IMR-90 (cell line): ENCODE data around the gene ST3GAL3. TPM values are rescaled to one million over a fixed set of nuclear protein-coding genes. Genes with fewer than 3 reads are reported as not detected.

Source experiments
- ATAC-seq: fragments of 200-7000 bp; cut with Tn5 transposase; 2 replicates; pipeline ENCODE4 v1.9.1; 2020; ENCODE audit warnings: low read depth, mild to moderate bottlenecking, moderate library complexity
- BruUV-seq: library from RNA; stranded (reverse); fragments of 400-500 nt; replicated peaks from 2 replicates; lab custom pipeline; 2021; lab: Mats Ljungman, UMichigan
- CTCF ChIA-PET: fragments of 300-600 bp; formaldehyde crosslinking; extraction: SDS; loops from one replicate; lab custom pipeline; 2021; ENCODE audit warnings: antibody characterized with exemption; lab: Yijun Ruan, JAX
- POLR2A ChIA-PET: fragments of 300-600 bp; sonication (Branson Sonifier 250); formaldehyde crosslinking; loops from one replicate; lab custom pipeline; 2022; ENCODE audit warnings: antibody characterized with exemption; ENCODE audit not compliant: unreplicated experiment; lab: Charles Lee
- DNase-seq: peaks from one replicate; pipeline ENCODE4 v3.0.0; 2013
- H2AFZ ChIP-seq: replicated peaks from 2 replicates; pipeline ENCODE3; 2013; ENCODE audit warnings: low read length, mild to moderate bottlenecking; ENCODE audit not compliant: poor library complexity
- H2AK5ac ChIP-seq: 2 replicates; pipeline ENCODE4 v1.6.1; 2013; ENCODE audit warnings: low read depth, low read length, inconsistent platforms
- H2AK9ac ChIP-seq: replicated peaks from 2 replicates; pipeline ENCODE3; 2013; ENCODE audit warnings: mild to moderate bottlenecking, low read depth, low read length, moderate library complexity; ENCODE audit not compliant: poor library complexity
- H2BK120ac ChIP-seq: 2 replicates; pipeline ENCODE4 v1.6.1; 2013; ENCODE audit warnings: low read depth, low read length, inconsistent platforms
- H2BK15ac ChIP-seq: 3 replicates; pipeline ENCODE4 v1.6.1; 2013; ENCODE audit warnings: low read depth, low read length, inconsistent platforms
- H2BK20ac ChIP-seq: 2 replicates; pipeline ENCODE4 v1.6.1; 2013; ENCODE audit warnings: low read depth, mild to moderate bottlenecking, inconsistent platforms, low read length, moderate library complexity
- H2BK5ac ChIP-seq: 2 replicates; pipeline ENCODE4 v1.6.1; 2013; ENCODE audit warnings: mild to moderate bottlenecking, low read depth, low read length, inconsistent platforms; ENCODE audit not compliant: poor library complexity, severe bottlenecking
- H3K14ac ChIP-seq: replicated peaks from 2 replicates; pipeline ENCODE4 v1.6.1; 2013; ENCODE audit warnings: low read depth, low read length, inconsistent platforms
- H3K18ac ChIP-seq: 2 replicates; pipeline ENCODE4 v1.6.1; 2013; ENCODE audit warnings: low read depth, low read length, control low read depth
- H3K23ac ChIP-seq: 2 replicates; pipeline ENCODE4 v1.6.1; 2013; ENCODE audit warnings: low read depth, low read length, inconsistent platforms
- H3K27ac ChIP-seq: 2 replicates; pipeline ENCODE4 v1.5.1; 2013; ENCODE audit warnings: mild to moderate bottlenecking, control low read depth, low read length; ENCODE audit not compliant: insufficient read depth
- H3K27me3 ChIP-seq: 2 replicates; pipeline ENCODE4 v1.6.1; 2013; ENCODE audit warnings: low read length; ENCODE audit not compliant: control insufficient read depth, insufficient read depth
- H3K36me3 ChIP-seq: 2 replicates; pipeline ENCODE4 v1.6.1; 2013; ENCODE audit warnings: low read length, mixed read lengths; ENCODE audit not compliant: control insufficient read depth, insufficient read depth
- H3K4ac ChIP-seq: 2 replicates; pipeline ENCODE4 v1.6.1; 2013; ENCODE audit warnings: low read depth, low read length, inconsistent platforms
- H3K4me1 ChIP-seq: 2 replicates; pipeline ENCODE4 v1.6.1; 2013; ENCODE audit warnings: low read length, mixed read lengths; ENCODE audit not compliant: control insufficient read depth, insufficient read depth
- H3K4me2 ChIP-seq: 2 replicates; pipeline ENCODE4 v1.6.1; 2013; ENCODE audit warnings: low read depth, mild to moderate bottlenecking, control low read depth, low read length, moderate library complexity
- H3K4me3 ChIP-seq: 2 replicates; pipeline ENCODE4 v1.5.1; 2013; ENCODE audit warnings: low read depth, mild to moderate bottlenecking, control low read depth, low read length, moderate library complexity; ENCODE audit not compliant: insufficient read depth
- H3K56ac ChIP-seq: 2 replicates; pipeline ENCODE4 v1.6.1; 2013; ENCODE audit warnings: low read length, inconsistent platforms; ENCODE audit not compliant: insufficient read depth; ENCODE audit errors: extremely low read depth
- H3K79me1 ChIP-seq, 2 experiments: 2 replicates each; pipeline ENCODE4 v1.6.1; 2013; ENCODE audit warnings: low read length in 2 of 2, inconsistent platforms in 1 of 2, low read depth in 1 of 2
- H3K9ac ChIP-seq: 2 replicates; pipeline ENCODE4 v1.6.1; 2013; ENCODE audit warnings: low read depth, low read length, control low read depth
- H3K9me1 ChIP-seq: 2 replicates; pipeline ENCODE4 v1.6.1; 2013; ENCODE audit warnings: low read length, inconsistent platforms; ENCODE audit not compliant: insufficient read depth
- H3K9me3 ChIP-seq: 2 replicates; pipeline ENCODE4 v1.6.1; 2013; ENCODE audit warnings: low read length; ENCODE audit not compliant: control insufficient read depth, insufficient read depth
- H4K20me1 ChIP-seq: 2 replicates; pipeline ENCODE4 v1.6.1; 2013; ENCODE audit warnings: low read length, inconsistent platforms; ENCODE audit not compliant: insufficient read depth
- H4K5ac ChIP-seq: 2 replicates; pipeline ENCODE4 v1.6.1; 2013; ENCODE audit warnings: mild to moderate bottlenecking, low read depth, low read length, control low read depth
- H4K8ac ChIP-seq, 2 experiments: 2 replicates each; pipeline ENCODE4 v1.6.1; 2013; ENCODE audit warnings: low read depth in 2 of 2, low read length in 2 of 2, control low read depth in 1 of 2, inconsistent platforms in 1 of 2
- H4K91ac ChIP-seq: 2 replicates; pipeline ENCODE4 v1.6.1; 2013; ENCODE audit warnings: low read depth, low read length, inconsistent platforms; ENCODE audit not compliant: insufficient read depth
- CEBPB ChIP-seq: IDR thresholded peaks from 2 replicates; pipeline ENCODE4 v1.6.1; 2012; ENCODE audit warnings: low read depth, low read length, improper control_type of control experiment
- FOS ChIP-seq: fragments of 150-350 bp; IDR thresholded peaks from 2 replicates; pipeline ENCODE4 v1.6.1; 2016; ENCODE audit warnings: low read depth, low read length
- RAD21 ChIP-seq: IDR thresholded peaks from 2 replicates; pipeline ENCODE4 v1.6.1; 2012; ENCODE audit warnings: low read length, improper control_type of control experiment
- RCOR1 ChIP-seq: IDR thresholded peaks from 2 replicates; pipeline ENCODE4 v1.6.1; 2012; ENCODE audit warnings: mild to moderate bottlenecking, low read length, improper control_type of control experiment; ENCODE audit not compliant: insufficient replicate concordance
- WGBS, 2 experiments: methylation state at CpG; one replicate each; pipeline versions ENCODE4 v1.1.5 to v1.1.7; 2013; ENCODE audit warnings: missing lambda C conversion rate in 2 of 2; ENCODE audit not compliant: insufficient read length in 1 of 2; ENCODE audit errors: extremely low coverage in 2 of 2; 5-methylcytosine and 5-hydroxymethylcytosine counted together
- dilution Hi-C: fragments of 300-500 bp; cut with HindIII; formaldehyde crosslinking; loops from one replicate; pipeline ENCODE4 v1.14.3; 2018; ENCODE audit warnings: low sequenced_read_pairs; ENCODE audit not compliant: unreplicated experiment
- in situ Hi-C: fragments of 300-500 bp; cut with MboI; formaldehyde crosslinking; loops from 3 replicates; pipeline ENCODE4 v1.14.3; 2019; ENCODE audit warnings: low sequenced_read_pairs, inconsistent platforms, mixed read lengths
- intact Hi-C: fragments of 100-400 bp; cut with micrococcal nuclease; formaldehyde crosslinking; loops from 2 replicates; pipeline ENCODE4 v1.10.0; 2022
- polyA plus RNA-seq, 3 experiments: library from polyadenylated mRNA; depleted of rRNA; stranded (reverse); fragments of >200 nt; gene quantifications; 2 replicates each; pipeline ENCODE4 v1.2.3, GENCODE V29; 2012; ENCODE audit warnings: low replicate concordance in 1 of 3
- total RNA-seq: library from RNA; depleted of rRNA; stranded (reverse); fragments of >200 nt; gene quantifications from 2 replicates; pipeline ENCODE4 v1.2.3, GENCODE V29; 2012

Gene ST3GAL3
- total and polyA plus RNA-seq, 2 of the 4 experiments (the other 2 are of a cell fraction), result 12.0 to 14.8 TPM

DNA sequence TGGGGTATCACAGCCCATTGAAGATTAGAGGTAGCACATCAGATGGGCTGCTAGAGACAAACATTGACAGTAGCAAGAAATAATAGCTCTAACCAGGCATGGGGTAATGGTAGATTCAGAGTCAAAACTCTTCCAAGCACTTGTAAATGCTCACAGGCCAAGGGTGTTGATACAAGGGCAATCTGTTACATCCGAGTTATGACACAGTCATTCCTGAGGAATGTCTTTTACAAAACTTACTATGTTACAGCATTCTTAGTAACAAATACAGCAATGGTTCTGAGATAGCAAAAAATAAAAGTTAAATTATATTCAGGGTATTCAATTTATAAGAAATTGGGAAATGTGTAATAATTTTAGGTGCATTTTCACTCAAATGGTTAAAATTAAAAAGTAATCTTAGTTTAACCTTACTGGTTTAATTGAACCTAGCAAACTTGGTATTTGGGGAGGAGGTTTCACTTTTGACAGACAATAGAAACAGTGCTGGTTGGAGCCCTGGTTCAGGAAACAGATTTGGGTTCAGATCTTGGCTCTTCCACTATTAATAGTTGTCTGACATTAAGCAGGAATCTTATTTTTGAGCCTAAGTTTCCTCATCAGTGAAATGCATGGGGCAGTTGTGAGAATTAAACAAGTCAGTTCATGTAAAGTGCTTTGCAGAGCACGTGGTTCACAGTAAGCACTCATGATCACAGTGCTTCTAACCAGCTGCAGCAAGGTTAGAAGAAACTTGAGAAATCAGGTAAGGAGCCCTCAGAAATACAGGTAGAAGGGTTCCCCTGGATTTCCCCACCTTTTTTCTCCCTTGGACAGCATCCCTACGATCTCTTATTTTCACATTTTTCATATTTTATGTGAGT, 4.4 kb downstream of the ST3GAL3 start:
- Histone ChIP-seq H2AK5ac (peak overlapping the region; percentile 91), H4K20me1 (peaks cover 21% of the 10 kb centered on the region), H2BK120ac (peak overlapping the region; percentile 92), H3K9me1 (peaks cover 30% of the 10 kb centered on the region), H3K4ac (peak overlapping the region; percentile 85), H2BK15ac (peak overlapping the region; percentile 82), H2AK9ac (no peak overlapping the region), H4K8ac (peak overlapping the region; percentile 24 to 89; a peak in 2 of 4 replicates), H3K9me3 (no peaks in the 10 kb centered on the region), H3K4me2 (peak overlapping the region; percentile 87; the same call in 1 of the 2 replicates), H3K23ac (peak overlapping the region; percentile 86), H3K27me3 (no peaks in the 10 kb centered on the region), H3K4me3 (peak overlapping the region; percentile 15; the same call in 1 of the 2 replicates), H3K56ac (peak overlapping the region; percentile 52), H4K91ac (peak overlapping the region; percentile 73), H3K36me3 (no peaks in the 10 kb centered on the region), H4K5ac (peak overlapping the region; percentile 59; the same call in 1 of the 2 replicates), H2BK5ac (peak overlapping the region; percentile 99), H3K9ac (peak overlapping the region; percentile 16; the same call in 1 of the 2 replicates), H3K79me1 (peaks cover 33 to 82% of the 10 kb centered on the region in 2 experiments), H2BK20ac (peak overlapping the region; percentile 93), H3K27ac (peak overlapping the region; percentile 26; the same call in 1 of the 2 replicates), H3K18ac (peak overlapping the region; percentile 86; the same call in 1 of the 2 replicates), H3K4me1 (peaks cover 15% of the 10 kb centered on the region), H3K14ac (peak overlapping the region; percentile 84), H2AFZ (no peak overlapping the region)
- BruUV-seq, result no TSS peak
- CTCF ChIA-PET, result interaction anchor here (0.9 kb wide), 1 partner anchor 223 kb away, joined by 6 read pairs; no protein-coding TSS in a partner anchor
- DNase-seq (peak; percentile 91), ATAC-seq (peak; percentile 37)
- intact Hi-C loops, result loop anchor here (1.0 kb wide), 1 partner anchor 259 kb away; the partner anchor contains the start of gene DPH2
- POLR2A ChIA-PET, result no interaction called here
- dilution Hi-C loops, result no loop called here
- in situ Hi-C loops, result no loop called here
- WGBS, 2 experiments, result no CpG with 5 or more reads among the region's 3 CpGs
- TF ChIP-seq CEBPB (peak; percentile 75), RCOR1 (no peak), RAD21 (no peak), FOS (peak; percentile 66; the same call in 1 of the 2 replicates)
